HG02759 (cell line): ENCODE data around the gene PRPF8.
A peak's percentile ranks its signal among the peaks of the same experiment; 100 is the strongest.
"Not testable (repeated sequence)": the region's sequence is repeated elsewhere in the genome, so short reads cannot be mapped to it uniquely, and the experiment has no call there.

Experiments
- ATAC-seq: cut with Tn5 transposase; IDR thresholded peaks from one replicate; pipeline ENCODE4 v1.9.1; 2021; ENCODE audit warnings: mild to moderate bottlenecking, moderate library complexity; ENCODE audit not compliant: unreplicated experiment

PRPF8 gene

GRCh38 chr17:1684378-1685189 is at the start of gene PRPF8:
Gene PRPF8 (minus strand): TSS chr17:1684867. CDS start chr17:1684571, 296 bp downstream.
- peak; percentile 98 for ATAC-seq

DNA sequence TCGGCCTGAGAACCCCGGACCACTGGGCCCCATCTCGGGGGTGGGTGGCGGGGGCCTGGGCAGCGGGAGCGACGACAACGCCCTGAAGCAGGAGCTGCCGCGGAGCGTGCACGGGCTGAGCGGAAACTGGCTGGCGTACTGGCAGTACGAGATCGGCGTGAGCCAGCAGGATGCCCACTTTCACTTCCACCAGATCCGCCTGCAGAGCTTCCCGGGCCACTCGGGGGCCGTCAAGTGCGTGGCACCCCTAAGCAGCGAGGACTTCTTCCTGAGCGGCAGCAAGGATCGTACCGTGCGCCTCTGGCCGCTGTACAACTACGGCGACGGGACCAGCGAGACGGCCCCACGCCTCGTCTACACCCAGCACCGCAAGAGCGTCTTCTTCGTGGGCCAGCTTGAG is 49.1 kb upstream of the PRPF8 start:
- no peak for ATAC-seq

GRCh38 chr17:1732833-1733321 is 48.2 kb upstream of the PRPF8 start:
- no peak for ATAC-seq

DNA sequence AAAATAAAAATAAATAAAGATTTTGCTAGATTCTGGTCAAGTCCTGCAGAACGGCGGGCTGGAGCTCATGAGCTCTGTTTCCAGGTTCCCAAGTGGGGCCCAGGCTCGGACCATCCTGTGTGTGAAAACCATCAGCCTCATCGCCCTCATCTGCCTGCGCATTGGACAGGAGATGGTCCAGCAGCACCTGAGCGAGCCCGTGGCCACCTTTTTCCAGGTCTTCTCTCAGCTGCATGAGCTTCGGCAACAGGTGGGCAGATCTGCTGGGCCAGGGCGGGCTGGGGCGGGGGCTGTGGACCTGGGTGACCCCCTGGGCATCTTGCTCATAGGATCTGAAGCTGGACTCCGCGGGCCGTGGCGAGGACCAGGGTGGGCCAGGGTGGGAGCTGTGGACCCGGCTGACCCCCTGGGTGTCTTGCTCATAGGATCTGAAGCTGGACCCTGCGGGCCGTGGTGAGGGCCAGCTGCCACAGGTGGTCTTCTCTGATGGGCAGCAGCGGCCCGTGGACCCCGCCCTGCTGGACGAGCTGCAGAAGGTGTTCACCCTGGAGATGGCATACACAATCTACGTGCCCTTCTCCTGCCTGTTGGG is 47.7 kb upstream of the PRPF8 start:
- ATAC-seq = no peak

GRCh38 chr17:1731194-1731506 is 46.5 kb upstream of the PRPF8 start:
- no peak for ATAC-seq

DNA sequence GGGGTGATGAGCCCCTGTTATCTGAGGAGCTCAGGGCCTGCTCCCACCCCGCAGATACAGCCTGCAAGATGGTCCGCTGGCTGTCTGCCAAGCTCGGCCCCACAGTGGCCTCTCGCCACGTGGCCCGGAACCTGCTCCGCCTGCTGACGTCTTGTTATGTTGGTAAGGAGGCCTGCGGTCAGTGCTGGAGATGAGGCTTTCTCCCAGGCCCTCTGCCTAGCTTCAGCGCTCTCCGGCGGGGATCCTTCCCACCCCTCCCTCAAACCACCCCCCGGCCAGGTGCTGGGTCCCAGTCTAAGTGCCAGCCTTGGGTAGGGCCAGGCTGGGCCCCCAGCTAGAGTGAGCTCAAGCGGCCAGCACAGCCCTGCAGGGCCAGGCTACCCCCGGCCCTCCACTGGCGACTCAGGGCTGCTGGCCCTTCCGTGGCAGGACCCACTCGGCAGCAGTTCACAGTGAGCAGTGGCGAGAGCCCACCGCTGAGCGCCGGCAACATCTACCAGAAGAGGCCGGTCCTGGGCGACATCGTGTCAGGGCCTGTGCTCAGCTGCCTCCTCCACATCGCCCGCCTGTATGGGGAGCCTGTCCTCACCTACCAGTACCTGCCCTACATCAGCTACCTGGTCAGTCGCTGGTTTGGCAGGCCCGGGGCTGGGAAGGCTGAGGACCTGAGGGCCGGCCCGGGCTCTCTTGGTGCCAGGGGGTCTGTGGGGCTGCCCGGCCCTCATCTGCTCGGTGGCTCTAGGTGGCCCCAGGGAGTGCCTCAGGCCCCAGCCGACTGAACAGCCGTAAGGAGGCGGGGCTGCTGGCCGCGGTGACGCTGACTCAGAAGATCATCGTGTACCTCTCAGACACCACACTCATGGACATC is 45.9 kb upstream of the PRPF8 start:
- ATAC-seq = no peak

GRCh38 chr17:1729966-1730325 is 45.3 kb upstream of the PRPF8 start:
- no peak for ATAC-seq

DNA sequence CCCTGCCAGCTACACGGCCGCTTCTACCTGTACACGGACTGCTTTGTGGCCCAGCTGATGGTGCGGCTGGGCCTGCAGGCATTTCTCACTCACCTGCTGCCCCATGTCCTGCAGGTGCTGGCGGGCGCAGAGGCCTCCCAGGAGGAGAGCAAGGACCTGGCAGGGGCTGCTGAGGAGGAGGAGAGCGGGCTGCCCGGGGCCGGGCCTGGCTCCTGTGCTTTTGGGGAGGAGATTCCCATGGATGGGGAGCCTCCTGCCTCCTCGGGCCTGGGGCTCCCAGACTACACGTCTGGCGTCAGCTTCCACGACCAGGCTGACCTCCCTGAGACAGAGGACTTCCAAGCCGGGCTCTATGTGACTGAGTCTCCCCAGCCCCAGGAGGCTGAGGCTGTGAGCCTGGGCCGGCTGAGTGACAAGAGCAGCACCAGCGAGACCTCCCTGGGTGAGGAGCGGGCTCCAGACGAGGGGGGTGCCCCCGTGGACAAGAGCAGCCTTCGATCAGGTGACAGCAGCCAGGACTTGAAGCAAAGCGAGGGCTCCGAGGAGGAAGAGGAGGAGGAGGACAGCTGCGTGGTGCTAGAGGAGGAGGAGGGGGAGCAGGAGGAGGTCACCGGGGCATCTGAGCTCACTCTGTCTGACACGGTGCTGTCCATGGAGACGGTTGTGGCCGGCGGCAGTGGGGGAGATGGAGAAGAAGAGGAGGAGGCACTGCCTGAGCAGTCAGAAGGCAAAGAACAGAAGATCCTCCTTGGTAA is 43.4 kb upstream of the PRPF8 start:
- ATAC-seq = no peak

DNA sequence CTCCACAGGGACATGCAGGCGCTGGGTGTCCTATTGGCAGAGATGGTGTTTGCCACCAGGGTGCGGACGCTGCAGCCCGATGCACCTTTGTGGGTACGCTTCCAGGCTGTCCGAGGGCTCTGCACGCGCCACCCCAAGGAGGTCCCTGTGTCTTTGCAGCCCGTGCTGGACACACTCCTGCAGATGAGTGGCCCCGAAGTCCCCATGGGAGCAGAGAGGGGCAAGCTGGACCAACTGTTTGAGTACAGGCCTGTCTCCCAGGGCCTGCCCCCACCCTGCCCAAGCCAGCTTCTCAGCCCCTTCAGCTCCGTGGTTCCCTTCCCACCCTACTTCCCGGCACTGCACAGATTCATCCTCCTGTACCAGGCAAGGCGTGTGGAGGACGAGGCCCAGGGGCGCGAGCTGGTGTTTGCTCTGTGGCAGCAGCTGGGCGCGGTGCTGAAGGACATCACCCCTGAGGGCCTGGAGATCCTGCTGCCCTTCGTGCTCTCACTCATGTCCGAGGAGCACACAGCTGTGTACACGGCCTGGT is 42.7 kb upstream of the PRPF8 start:
- no peak for ATAC-seq

- no peak for ATAC-seq
These were observed 42.1 kb upstream of the PRPF8 start for GRCh38 chr17:1726626-1727257.

DNA sequence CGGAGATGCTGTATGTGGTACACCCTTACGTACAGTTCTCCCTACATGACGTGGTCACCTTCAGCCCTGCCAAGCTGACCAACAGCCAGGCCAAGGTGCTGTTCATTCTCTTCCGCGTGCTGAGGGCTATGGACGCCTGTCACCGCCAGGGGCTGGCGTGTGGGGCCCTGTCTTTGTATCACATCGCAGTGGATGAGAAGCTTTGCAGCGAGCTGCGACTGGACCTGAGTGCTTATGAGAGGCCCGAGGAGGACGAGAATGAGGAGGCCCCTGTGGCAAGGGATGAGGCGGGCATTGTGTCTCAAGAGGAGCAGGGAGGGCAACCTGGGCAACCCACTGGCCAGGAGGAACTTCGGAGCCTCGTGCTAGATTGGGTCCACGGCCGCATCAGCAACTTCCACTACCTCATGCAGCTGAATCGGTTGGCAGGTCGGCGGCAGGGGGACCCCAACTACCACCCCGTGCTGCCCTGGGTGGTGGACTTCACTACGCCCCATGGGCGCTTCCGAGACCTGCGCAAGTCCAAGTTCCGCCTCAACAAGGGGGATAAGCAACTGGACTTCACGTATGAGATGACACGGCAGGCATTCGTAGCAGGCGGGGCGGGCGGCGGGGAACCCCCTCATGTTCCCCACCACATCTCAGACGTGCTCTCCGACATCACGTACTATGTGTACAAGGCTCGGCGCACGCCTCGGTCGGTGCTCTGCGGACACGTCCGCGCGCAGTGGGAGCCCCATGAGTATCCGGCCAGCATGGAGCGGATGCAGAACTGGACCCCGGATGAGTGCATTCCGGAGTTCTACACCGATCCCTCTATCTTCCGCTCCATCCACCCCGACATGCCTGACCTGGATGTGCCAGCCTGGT is 41.2 kb upstream of the PRPF8 start:
- no peak for ATAC-seq

DNA sequence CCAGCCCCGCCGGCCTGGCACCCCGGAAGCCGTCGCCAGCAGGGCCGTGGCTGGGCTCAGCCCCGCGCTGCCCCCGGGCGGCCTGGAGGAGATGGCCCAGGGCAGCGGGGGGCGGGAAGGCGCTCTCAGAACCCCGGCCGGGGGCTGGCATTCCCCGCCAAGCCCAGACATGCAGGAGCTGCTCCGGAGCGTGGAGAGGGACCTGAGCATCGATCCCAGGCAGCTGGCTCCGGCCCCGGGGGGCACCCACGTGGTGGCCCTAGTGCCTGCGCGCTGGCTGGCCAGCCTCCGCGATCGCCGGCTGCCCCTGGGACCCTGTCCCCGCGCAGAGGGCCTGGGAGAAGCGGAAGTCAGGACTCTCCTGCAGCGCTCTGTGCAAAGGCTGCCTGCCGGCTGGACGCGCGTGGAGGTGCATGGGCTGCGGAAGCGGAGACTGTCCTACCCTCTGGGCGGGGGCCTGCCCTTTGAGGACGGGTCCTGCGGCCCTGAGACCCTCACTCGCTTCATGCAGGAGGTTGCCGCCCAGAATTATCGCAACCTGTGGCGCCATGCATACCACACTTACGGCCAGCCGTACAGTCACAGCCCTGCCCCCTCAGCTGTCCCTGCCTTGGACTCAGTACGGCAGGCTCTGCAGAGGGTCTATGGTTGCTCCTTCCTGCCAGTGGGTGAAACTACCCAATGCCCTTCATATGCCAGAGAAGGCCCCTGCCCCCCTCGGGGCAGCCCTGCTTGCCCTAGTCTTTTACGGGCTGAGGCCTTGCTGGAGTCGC is 40.4 kb upstream of the PRPF8 start:
- peak; percentile 42 for ATAC-seq

- peak; percentile 70 for ATAC-seq
These were observed 39.7 kb upstream of the PRPF8 start, which contains the start of gene WDR81 for GRCh38 chr17:1724351-1724868. Gene WDR81 (plus strand): TSS chr17:1724704. CDS start chr17:1724960, 256 bp downstream.

DNA sequence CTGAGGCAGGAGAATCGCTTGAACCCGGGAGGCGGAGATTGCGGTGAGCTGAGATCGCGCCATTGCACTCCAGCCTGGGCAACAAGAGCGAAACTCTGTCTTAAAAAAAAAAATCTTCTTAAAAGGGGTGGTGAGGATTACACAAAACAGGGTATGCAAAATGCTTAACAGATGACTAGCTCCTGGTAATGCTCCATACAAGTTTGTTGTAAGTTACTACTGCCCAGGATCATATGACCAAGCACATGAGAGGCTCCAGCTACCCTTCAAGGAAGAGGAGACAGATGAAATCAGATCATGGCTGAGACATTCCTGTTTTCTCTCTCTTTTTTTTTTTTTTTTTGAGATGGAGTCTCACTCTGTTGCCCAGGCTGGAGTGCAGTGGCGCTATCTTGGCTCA is 37.4 kb upstream of the PRPF8 start:
- not testable (repeated sequence) for ATAC-seq

- ATAC-seq = no peak
These were observed 36.3 kb upstream of the PRPF8 start for GRCh38 chr17:1720856-1721386.

DNA sequence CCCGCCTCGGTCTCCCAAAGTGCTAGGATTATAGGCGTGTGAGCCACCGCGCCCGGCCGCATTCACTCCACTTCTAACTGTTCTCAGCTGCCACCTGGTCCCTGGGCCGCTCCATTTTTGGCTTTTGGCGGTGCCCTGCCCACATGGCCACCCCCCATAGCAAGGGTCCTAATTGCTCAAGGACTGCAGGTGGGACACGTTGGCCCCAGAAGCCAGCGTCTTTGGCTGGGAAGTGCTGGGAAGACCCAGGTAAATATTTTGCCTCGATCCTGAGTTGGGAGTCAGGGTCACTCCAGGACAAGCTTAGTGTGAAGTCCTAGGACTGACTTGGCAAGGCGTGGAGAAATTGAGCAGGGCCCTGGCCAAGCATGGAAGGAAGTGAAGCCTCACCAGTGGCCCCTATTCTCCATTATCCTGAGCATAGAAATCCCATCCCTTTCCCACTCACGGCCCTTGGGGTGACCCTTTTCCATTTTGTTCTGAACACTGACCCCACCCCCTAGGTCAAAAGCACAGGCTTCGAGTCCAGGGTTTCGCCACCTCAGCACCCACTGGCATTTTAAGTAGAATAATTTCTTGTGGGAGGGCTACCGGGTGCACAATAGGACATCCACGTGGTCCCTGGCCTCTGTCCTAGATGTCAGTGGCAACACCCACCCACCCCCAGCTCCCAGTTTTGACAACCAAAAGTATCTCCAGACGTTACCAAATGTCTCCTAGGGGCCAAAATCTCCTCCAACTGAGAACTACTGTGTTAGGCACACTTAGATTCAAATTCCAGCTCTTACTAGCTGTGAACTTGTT is 33.9 kb upstream of the PRPF8 start:
- no peak for ATAC-seq
